ENCODE data around the gene PALM3. TPM values are rescaled to one million over a fixed set of nuclear protein-coding genes. Genes with fewer than 3 reads are reported as not detected.

Gene PALM3
- total RNA-seq, 1 donor, result under 0.01 TPM

- H3K4me3 ChIP-seq (ENCODE audit: low read depth, low read length), result no peak overlapping the region
- TF ChIP-seq, protein P1, sequence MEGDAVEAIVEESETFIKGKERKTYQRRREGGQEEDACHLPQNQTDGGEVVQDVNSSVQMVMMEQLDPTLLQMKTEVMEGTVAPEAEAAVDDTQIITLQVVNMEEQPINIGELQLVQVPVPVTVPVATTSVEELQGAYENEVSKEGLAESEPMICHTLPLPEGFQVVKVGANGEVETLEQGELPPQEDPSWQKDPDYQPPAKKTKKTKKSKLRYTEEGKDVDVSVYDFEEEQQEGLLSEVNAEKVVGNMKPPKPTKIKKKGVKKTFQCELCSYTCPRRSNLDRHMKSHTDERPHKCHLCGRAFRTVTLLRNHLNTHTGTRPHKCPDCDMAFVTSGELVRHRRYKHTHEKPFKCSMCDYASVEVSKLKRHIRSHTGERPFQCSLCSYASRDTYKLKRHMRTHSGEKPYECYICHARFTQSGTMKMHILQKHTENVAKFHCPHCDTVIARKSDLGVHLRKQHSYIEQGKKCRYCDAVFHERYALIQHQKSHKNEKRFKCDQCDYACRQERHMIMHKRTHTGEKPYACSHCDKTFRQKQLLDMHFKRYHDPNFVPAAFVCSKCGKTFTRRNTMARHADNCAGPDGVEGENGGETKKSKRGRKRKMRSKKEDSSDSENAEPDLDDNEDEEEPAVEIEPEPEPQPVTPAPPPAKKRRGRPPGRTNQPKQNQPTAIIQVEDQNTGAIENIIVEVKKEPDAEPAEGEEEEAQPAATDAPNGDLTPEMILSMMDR (IDR thresholded peaks at IDR 0.05; ENCODE audit: insufficient read depth, low read depth, low read length), result no peak
- no peak for DNase-seq (ENCODE audit: low read depth)
Observed at GRCh38 chr19:14070268-14071050, 8.6 kb upstream of the PALM3 start.

GRCh38 chr19:14066134-14066533 is 4.3 kb upstream of the PALM3 start:
- DNase-seq (ENCODE audit: low read depth), result no peak
- no peak overlapping the region for H3K4me3 ChIP-seq (ENCODE audit: low read depth, low read length)
- TF ChIP-seq, protein P1 (IDR thresholded peaks at IDR 0.05; ENCODE audit: insufficient read depth, low read depth, low read length), result no peak

GRCh38 chr19:14063105-14063504 is 1.2 kb upstream of the PALM3 start:
- no peak for DNase-seq (ENCODE audit: low read depth)
- no peak overlapping the region for H3K4me3 ChIP-seq (ENCODE audit: low read depth, low read length)
- TF ChIP-seq, protein P1 (IDR thresholded peaks at IDR 0.05; ENCODE audit: insufficient read depth, low read depth, low read length), result no peak

DNA sequence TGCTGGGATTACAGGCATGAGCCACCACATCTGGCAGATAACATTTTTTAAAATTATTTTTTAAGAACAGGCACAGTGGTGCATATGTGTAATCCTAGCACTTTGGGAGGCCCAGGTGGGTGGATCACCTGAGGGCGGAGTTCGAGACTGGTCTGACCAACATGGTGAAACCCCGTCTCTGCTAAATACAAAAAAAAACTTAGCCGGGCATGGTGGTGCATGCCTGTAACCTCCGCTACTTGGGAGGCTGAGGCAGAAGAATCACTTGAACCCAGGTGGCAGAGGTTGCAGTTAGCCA is 631 bp upstream of the PALM3 start:
- no peak for DNase-seq (ENCODE audit: low read depth)
- TF ChIP-seq, protein P1 (IDR thresholded peaks at IDR 0.05; ENCODE audit: insufficient read depth, low read depth, low read length), result no peak
- no peak overlapping the region for H3K4me3 ChIP-seq (ENCODE audit: low read depth, low read length)

GRCh38 chr19:14061081-14061749 is 661 bp downstream of the PALM3 start:
- DNase-seq (ENCODE audit: low read depth), result no peak
- TF ChIP-seq, protein P1 (IDR thresholded peaks at IDR 0.05; ENCODE audit: insufficient read depth, low read depth, low read length), result no peak
- no peak overlapping the region for H3K4me3 ChIP-seq (ENCODE audit: low read depth, low read length)

- TF ChIP-seq, protein P1 (IDR thresholded peaks at IDR 0.05; ENCODE audit: insufficient read depth, low read depth, low read length), result no peak
- DNase-seq (ENCODE audit: low read depth), result no peak
- no peak overlapping the region for H3K4me3 ChIP-seq (ENCODE audit: low read depth, low read length)
Observed at GRCh38 chr19:14059652-14060155, 2.2 kb downstream of the PALM3 start.

Measured in fibroblast of villous mesenchyme (primary cell).